ENCODE measurements around the gene MS4A4A.
A peak's percentile ranks its signal among the peaks of the same experiment; 100 is the strongest.

MS4A4A gene

DNA sequence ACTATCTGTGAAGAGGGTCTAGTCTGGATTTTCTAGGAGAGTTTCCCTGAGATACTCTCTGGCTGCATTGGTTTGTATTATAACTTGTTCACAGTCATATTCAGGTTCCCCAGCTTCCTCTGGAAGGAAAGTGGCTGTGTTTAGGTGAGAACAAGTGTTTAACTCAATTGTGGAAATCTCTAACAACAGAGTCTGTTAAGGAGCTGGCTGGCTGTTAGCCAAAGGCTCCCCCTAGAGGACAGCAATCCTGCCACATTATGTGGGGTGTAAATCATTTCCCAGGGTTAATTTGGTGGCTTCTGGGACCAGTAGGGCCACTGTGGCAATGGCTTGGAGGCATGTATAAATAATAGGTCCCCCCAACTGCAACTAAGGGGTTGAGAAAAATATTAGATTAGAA, 65.0 kb downstream of the MS4A4A start:
- no peak for DNase-seq (ENCODE audit: low read depth)
- TF ChIP-seq, protein P1, sequence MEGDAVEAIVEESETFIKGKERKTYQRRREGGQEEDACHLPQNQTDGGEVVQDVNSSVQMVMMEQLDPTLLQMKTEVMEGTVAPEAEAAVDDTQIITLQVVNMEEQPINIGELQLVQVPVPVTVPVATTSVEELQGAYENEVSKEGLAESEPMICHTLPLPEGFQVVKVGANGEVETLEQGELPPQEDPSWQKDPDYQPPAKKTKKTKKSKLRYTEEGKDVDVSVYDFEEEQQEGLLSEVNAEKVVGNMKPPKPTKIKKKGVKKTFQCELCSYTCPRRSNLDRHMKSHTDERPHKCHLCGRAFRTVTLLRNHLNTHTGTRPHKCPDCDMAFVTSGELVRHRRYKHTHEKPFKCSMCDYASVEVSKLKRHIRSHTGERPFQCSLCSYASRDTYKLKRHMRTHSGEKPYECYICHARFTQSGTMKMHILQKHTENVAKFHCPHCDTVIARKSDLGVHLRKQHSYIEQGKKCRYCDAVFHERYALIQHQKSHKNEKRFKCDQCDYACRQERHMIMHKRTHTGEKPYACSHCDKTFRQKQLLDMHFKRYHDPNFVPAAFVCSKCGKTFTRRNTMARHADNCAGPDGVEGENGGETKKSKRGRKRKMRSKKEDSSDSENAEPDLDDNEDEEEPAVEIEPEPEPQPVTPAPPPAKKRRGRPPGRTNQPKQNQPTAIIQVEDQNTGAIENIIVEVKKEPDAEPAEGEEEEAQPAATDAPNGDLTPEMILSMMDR (IDR thresholded peaks at IDR 0.05; ENCODE audit: low read depth, low read length, missing control alignments): peak; percentile 81

DNA sequence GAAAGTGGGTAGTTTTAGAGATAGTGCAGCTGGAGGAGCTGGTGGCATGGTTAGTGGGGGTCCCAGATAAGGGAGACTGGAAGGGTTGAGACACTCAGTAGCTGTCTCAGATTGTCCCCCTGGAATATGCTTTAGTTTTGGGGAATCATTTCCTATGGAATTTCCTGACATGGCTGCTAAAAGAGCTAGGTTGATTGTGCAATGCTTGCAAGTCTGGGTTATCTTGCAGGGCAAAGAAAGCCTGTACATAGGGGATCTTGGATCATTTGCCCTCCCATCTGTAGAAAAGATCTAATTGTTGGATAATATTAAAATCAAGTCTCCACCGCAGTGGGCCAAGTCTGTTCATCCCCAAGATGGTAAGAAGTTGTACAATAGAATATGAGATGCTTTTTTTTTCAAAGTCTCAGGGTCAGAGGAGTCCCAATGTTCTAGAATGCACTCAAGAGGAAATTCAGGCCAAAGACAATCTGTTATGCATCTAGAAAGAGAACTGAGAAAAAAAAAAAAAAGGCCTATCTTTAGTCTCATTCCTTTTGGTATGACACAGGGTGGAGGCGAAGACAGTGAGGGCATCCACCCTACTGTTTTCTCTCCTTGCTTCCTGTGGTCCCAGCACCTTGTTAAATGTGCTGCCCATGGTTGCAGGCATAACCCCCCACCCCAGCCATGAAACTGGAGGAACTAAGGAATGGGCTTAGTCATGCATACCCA, 66.8 kb downstream of the MS4A4A start:
- TF ChIP-seq, protein P1 (IDR thresholded peaks at IDR 0.05; ENCODE audit: low read depth, low read length, missing control alignments): no peak
- DNase-seq (ENCODE audit: low read depth): no peak
- H3K4me3 ChIP-seq (ENCODE audit: low read depth, low read length): no peak overlapping the region

More for the DNA sequence above, 65.0 kb downstream of the MS4A4A start:
- H3K4me3 ChIP-seq (ENCODE audit: low read depth, low read length): no peak overlapping the region

DNA sequence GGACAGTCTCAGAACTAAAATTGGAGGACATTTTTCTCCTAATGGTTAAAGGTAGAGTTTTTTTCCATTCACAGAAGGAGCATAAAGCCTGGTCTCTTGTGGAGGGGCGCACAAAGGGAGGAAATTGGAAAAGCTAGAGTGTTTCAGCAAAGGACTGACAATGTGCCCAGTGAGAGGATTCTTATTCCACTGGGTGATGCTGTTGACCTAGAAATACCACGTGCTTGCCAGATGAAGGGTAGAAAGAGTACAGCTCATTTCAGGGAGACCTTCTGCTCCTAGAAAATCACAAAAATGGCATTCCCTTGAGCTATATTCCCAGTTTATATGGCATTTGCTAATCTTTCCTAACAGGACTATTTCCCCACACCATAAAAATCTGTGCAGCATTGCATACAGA, 67.7 kb downstream of the MS4A4A start:
- H3K4me3 ChIP-seq (ENCODE audit: low read depth, low read length): no peak overlapping the region
- no peak for DNase-seq (ENCODE audit: low read depth)
- TF ChIP-seq, protein P1 (IDR thresholded peaks at IDR 0.05; ENCODE audit: low read depth, low read length, missing control alignments): peak; percentile 57

DNA sequence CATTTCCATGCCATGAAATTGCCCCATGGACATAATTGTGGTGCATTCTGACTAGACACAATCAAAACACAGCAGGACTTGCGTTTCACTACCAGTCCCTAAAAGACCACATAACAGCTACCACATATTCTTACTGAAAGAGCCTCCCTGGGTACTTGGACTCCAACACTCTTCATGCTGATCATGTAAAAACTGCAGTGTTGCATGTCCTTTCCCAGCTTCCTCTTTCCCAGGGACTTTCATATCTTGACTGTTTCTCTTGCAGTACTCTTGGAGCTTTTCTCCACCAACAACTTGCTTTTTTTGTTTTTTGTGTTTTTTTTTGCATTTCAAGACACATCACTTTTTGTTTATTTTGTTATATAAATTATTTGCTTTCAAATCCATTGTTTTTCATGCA, 69.5 kb downstream of the MS4A4A start:
- no peak overlapping the region for H3K4me3 ChIP-seq (ENCODE audit: low read depth, low read length)
- no peak for DNase-seq (ENCODE audit: low read depth)
- TF ChIP-seq, protein P1 (IDR thresholded peaks at IDR 0.05; ENCODE audit: low read depth, low read length, missing control alignments): no peak

DNA sequence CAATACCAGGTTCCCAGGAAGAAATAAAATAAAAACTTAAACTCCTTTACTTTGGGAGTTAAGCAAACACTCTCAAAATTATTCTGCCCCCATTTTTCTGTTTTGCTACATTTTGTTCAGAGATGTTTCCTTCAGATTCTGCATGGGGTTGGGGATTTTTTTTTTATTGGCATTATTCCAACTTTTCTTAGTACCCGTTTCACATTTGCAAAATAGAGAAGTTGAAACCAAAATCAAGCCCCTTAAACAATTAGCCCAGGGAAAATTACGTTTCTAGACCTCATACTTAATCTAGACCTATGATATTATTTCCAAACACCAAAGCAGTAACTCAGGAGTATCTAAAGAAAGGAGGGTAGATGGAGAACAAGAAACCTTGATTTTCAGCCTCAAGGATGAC, 77.3 kb downstream of the MS4A4A start:
- TF ChIP-seq, protein P1 (IDR thresholded peaks at IDR 0.05; ENCODE audit: low read depth, low read length, missing control alignments): no peak
- H3K4me3 ChIP-seq (ENCODE audit: low read depth, low read length): no peak overlapping the region
- DNase-seq (ENCODE audit: low read depth): no peak

Measured in GM12864 (cell line).